ENCODE measurements around the gene ZNF830.
"Not testable (repeated sequence)": the region's sequence is repeated elsewhere in the genome, so short reads cannot be mapped to it uniquely, and the experiment has no call there.

Gene ZNF830, protein sequence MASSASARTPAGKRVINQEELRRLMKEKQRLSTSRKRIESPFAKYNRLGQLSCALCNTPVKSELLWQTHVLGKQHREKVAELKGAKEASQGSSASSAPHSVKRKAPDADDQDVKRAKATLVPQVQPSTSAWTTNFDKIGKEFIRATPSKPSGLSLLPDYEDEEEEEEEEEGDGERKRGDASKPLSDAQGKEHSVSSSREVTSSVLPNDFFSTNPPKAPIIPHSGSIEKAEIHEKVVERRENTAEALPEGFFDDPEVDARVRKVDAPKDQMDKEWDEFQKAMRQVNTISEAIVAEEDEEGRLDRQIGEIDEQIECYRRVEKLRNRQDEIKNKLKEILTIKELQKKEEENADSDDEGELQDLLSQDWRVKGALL

DNA sequence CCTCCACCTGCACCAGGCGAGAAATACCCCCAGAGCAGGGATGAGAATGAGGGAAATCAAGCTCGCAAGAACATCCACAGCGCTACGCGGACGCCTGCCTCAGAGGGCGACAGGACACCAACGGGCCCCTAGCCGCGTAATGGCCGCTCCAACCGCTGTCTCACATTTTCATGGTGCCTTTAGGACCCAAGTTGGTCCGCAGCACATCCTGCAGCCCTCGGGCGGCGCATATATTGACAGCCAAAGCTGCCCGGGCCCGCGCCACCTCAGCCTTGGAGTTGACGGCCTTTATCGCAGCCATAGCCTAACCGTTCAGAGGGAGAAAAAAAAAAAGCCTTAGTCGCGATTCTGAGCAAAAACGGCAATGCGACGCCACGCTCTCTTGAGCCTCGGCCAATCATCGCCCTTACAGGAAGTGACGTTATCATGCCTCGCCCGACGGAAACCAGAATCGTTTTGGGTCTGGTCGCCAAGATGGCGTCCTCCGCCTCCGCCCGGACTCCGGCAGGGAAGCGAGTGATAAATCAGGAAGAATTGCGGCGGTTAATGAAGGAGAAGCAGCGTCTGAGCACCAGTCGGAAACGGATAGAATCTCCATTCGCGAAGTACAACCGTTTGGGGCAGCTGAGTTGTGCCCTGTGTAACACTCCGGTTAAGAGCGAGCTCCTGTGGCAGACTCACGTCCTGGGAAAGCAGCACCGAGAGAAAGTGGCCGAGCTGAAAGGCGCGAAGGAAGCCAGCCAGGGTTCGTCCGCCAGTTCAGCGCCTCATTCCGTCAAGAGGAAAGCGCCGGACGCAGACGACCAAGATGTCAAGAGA lies at the start of gene ZNF830, which contains the start of gene CCT6B:
Gene ZNF830 (plus strand): TSS at position 448 of the 819 bp plus-strand sequence. CDS start 27 bp downstream, at position 475.
Gene CCT6B (minus strand): TSS at position 368 of the 819 bp plus-strand sequence. CDS start 67 bp downstream, at position 301.
- DNase-seq: peak; percentile 88

DNA sequence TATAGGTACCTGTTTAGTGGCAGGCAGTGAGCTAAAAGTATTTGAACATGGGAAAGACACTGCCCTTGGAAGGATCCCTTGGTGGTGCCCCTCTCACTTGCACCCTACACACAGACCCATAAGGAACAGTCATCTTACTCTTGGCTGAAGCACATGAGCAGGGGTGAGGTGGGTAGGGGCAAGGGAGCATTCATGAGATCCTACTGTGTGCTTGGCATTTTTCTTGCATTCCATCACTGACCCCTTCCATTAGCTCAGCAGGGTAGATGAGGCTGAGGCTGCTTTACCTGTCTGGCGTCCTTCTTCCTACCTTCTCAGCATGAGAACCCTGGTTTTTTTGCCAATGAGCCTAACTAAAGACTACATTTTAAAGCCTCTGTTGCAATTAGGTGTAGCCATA lies 48.3 kb upstream of the ZNF830 start:
- DNase-seq: no peak

DNA sequence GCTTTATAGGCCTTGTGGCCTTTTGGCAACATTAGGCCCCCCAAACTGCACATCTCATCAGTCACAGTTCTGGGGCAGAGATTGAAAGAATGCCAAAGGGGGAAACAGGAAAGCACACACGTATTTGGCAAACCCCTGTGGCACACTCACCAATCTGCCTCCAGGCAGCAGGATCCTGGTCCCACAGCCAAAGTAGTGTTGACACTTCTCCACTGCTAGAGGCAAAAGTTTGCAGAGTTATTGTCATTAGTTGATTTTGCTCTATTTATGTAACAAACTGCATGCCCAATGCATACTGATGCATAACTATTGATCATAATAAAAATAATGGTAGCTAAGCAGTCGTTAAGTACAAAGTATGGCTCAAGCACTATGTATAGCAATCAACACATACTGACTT lies 45.2 kb upstream of the ZNF830 start:
- DNase-seq: no peak

DNA sequence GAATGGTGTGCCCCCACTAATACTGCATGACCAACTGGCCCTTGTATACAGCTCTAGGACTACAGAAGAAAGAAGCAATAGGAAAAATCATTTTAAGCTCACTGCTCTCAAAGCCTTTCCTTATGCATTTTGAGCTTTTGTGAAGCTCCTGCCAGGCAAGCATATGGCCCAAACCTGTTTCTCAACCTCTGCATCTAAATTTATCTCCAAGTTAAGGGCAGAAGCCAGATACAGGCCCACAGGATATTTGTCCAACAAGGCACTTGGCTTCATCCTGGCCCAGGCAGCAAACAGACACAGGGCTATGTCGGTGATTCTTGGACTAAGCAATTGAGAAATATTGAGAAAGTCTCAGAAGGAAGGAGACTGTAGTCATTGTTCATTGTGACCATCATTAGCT lies 44.0 kb upstream of the ZNF830 start:
- no peak for DNase-seq

DNA sequence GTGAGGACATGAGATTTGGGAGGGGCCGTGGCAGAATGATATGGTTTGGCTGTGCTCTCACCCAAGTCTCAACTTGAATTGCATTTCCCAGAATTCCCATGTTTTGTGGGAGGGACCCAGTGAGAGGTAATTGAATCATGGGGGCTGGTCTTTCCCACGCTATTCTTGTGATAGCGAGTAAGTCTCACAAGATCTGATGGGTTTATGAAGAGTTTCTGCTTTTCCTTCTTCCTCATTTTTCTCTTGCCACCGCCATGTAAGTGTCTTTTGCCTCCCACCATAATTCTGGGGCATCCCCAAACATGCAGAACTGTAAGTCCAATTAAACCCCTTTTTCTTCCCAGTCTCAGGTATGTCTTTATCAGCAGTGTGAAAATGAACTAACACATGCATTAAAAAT lies 40.7 kb upstream of the ZNF830 start:
- DNase-seq: no peak

DNA sequence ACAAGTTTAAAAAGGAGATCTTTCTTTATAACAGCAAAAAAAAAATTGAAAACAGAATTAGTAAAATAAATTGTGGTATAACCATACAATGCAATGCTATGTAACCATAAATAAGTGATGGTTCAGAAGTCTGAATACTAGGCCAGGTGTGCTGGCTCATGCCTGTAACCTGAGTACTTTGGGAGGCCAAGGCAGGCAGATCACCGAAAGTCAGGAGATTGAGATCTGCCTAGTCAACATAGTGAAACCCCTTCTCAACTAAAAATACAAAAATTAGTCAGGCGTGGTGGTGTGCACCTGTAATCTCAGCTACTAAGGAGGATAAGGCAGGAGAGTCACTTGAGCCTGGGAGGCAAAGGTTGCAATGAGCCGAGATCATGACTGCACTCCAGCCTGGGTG lies 34.7 kb upstream of the ZNF830 start:
- DNase-seq: no peak

DNA sequence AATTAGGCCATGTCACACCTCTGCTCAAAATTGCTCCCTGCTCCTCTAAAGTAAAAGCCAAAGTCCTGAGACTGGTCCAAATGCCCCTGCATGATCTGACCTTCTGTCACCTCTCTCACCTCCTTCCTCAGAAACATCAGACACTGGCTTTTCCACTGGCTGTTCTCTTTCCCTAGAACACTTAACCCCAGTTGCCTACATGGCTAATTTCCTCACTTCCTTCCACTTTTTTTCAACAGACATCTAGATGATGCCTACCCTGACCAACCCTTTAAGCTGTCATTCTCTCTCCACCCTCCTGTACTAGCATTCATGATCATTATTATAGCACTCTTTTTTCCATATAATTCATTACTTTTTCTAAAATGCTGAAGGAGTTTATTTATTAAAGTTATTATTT lies 31.1 kb upstream of the ZNF830 start:
- DNase-seq: no peak

DNA sequence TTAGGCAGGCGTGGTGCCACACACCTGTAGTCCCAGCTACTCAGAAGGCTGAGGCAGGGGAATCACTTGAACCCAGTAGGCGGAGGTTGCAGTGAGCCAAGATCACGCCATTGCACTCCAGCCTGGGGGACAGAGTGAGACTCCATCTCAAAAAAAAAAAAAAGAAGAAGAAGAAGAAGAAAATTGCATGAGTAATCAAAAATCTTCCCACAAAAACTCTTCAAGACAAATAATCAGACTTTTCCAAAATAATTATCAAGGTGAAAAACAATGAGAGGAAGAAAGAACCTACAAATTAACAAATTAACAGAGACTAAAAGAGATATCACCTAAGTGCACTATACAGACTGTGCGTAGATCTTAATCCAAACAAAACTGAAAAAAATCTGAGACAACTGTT lies 10.6 kb upstream of the ZNF830 start:
- DNase-seq: not testable (repeated sequence)

DNA sequence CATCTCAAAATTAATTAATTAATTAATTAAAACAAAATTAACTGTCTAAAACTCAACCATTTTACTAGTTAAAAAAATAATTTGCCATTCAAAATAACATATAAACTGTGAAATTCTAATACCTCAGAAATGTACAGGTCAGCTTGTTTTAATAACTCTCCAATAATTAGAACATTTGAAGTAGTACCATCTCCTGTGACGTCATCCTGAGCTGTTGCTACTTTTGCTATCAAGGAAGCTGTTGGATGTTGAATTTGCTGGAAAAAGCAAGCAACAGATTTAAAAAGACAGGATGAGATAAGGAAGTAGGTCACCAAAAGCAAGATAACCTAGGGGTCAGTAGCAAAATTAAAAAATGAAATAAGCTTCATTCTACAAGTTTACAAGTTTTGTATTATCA lies 2.9 kb upstream of the ZNF830 start:
- DNase-seq: no peak

DNA sequence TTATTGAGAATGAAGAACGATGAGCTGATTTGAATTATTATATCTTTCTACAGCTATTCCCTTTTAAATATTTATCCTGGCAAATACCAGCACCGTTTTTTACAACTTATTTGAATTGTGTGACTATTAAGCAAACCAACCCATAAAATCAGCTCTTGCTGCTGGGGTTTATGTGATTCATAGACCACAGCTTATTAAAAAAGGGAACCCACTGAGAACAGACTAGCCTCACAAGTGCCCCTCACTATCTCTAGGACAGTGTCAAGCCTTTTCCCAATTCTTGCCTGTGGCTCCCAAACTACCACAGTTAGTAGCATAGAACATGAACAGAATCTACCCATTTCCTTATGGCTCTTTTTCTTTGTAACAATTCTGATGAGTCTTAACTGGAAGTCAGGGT lies 12.8 kb downstream of the ZNF830 start:
- DNase-seq: no peak

DNA sequence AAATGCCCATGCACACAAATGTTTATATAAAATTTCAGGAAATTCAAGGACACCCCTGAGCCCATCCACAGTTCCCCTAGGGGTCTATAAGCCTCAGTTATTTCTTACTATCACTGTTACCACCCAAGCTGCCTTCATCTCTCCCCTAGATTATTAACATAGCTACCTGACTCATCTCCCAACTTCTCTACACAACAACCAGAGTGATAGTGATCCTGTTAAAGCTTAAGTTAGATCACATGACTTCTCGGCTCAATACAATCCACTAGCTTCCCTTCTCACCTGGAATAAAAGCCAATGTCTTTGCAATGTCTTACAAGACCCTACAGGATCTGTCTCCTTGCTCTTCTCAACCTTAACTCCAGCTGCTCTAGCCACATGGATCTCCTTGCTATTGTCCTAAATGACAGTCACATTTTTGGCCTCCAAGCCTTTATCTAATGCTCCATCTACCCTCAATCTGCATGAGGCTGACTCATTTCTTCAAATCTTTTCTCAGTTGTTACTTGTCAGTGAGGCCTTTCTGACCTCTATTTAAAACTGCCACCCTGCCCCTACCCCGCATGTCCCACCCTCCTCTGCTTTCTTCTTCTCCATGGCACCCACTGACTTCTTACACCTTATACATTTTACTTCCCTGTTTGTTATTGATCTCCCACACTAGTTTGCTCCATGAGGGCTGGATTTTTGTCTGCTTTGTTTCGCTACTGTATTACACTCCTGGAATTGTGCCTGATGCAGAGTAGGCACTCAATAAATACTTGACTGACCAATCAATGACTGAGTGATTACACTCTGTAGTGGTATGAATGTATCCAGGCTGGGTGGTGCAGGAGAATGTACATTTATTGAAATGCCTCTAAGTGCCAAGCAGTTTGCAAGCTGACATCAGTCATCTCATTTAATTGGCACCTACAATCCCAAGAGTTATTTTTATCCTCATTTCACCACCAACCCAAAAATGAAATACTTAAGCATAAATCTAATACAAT lies 13.8 kb downstream of the ZNF830 start:
- no peak for DNase-seq

DNA sequence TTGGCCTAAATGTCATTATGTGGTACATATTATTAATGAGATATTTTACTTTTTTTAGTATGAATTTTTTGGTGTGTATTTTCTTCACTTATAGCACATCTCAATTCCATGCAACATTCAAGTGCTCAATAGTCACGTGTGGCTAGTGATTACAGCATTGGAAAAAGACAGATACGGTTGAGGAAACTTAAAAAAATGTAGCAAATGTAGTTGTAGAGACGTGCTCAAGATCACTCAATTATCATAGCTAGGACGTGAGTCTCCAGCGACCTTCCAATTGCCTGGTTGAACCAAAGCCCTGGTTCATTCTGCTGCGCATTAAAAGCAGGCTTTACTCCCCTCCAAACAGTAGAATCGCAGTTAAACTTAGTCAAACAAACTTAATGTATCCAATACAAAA lies 17.8 kb downstream of the ZNF830 start:
- DNase-seq: no peak

DNA sequence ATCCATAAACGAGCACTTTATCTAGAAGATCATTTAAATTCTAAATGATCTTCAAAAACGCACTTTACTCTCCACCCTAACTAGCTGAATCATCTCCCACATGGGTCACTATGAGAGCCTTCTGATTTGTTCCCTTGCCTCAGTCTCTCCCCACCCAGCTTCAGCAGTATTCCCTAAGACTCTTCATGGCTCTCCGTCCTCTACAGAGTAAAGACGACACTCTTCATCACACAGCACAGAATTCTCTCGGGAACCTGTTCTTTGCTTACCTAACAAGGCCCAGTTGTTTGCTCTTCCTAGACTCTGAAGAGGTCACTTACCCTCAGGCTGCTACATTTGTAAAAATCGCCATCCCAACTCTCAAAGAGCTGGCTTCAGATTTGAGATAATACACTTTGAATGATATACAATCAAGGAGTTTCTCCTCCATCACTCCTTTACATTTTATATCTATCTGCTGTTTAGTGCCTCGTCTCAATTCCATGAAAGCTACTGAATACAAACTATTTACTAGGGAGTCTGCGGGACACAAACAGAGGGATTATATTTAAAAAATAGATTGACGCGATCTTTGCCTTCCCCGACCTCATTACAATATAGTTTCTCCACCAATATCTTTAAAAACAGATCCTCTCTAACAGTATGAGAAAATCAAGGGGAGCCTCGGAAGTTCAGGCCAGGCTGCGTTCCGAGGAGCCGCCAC lies 18.5 kb downstream of the ZNF830 start:
- no peak for DNase-seq

DNA sequence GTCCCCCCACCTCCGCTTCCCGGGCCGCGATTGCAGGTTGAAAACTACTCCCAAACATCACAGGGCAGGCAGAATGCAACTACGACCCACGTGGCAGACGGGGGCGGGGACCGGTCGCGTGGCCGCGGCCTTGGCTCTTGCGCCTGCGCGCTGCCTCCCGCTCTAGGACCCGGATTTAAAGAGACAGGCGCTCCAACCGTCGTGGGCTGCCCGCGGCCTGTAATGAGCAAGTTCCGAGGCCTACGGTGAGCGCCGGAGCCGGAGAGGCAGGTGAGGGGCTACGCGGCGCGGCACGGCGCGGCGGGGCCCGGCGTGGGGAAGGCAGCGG lies 19.0 kb downstream of the ZNF830 start, which contains the start of gene LIG3:
Gene LIG3 (plus strand): TSS at position 160 of the 328 bp plus-strand sequence. CDS start 2,494 bp downstream, outside the sequence.
- peak; percentile 89 for DNase-seq

DNA sequence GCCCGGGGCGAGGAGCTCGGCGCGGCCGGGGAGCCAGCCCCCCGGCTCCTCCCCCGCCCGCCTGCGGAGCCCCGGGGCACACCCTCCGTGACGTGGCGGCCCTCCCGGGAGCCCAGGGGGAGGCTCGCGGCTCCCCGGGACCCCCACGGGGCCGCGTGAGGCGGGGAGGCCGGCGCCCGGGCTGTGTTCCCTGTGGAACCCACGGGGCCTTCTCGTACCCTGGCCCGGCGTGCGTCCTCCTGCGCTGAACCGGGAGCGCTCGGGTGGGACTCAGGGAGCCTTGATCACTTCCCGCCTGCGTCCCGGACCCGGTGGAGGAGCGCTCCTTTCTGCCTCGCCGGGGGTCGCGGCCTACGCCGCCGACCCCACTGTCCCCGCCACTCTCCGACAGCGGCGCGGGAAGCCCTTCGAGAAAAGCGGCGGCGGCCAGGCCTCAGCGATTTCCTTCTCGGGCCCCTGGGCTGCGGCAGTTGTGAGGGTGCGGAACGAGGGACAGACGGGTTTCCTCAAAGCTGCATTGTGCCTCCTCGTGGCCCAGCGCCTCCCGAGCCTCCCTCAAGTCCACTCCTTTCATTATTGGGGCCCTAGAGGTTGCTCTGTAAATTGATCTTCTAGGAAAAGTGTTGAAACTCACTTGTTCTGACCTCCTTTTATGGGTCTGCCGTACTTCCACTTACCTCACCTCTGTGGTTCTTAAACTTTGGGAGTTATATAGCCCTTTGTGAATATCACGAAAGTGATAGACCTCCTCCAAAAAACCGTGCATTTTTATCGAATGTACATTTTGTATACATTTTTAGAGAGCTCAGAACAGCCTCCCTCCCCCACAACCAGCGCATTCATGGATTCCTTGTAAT lies 19.6 kb downstream of the ZNF830 start:
- peak; percentile 12 for DNase-seq

DNA sequence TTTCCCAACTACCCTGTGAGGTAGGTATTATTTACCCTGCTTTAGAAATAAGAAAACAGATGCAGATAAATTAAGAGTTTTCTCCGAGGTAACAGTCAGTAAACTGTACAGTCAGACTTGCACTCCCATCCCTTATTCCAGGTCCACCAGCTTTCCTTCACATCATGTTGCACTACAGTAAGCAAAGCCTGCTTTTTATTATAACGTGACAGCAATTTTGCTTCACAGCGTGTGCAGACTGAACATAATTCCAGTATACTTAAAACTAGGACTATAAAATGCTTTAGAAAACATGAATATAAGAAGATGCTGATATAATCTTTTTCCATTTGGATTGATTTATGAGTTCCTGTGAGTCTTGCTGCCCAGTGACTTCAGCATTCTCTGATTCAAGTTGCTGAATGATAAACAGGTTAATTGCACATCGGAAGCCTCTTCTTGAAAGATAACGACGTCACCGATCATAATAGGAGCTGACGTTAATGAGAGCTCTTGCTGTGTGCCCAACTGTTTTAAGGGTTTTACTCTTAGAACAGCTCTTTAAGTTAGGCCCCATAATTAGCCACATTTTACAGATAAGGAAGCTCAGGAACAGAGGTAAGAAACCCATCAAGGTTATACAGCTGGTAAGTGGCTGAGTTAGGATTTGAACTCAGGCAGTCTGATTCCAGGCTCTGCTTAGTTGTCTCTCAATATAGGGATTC lies 20.4 kb downstream of the ZNF830 start:
- DNase-seq: no peak

DNA sequence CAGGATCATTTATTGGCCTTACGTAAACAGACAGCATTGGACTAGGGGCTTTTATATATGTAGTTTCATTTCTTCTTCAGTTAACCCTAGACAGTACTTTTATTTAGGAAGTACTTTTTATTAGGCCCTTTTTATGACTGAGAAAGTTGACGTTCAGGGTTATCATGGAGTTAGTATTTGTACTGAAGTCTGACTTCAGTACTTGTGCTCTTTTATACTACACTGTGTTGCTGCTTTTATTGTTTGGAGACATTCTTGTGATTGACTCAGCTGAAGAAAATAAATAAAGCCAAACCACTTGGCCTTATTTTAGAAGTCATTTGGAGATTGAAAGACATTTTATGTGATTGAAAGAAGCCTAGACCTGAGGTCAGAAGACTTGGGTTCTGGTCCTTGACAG lies 25.9 kb downstream of the ZNF830 start:
- DNase-seq: no peak

DNA sequence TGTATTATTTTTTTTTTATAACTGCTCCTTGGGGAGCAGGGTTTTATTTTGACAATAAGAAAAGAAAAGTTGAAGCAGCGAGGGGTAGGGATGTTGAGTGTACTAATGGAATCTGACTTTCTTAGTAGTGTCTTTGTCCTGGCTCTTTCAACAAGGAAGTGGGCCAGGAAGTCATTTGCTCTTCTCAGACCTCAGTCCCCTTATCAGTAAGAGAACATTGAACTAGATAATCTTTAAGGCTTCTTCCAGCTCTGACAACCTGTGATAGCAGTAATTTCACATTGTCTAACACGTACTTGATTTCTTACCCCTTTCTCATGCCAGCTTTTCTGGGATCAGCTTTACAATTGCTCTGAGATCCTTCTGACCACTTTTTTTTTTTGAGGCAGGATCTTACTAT lies 27.3 kb downstream of the ZNF830 start:
- DNase-seq: no peak

DNA sequence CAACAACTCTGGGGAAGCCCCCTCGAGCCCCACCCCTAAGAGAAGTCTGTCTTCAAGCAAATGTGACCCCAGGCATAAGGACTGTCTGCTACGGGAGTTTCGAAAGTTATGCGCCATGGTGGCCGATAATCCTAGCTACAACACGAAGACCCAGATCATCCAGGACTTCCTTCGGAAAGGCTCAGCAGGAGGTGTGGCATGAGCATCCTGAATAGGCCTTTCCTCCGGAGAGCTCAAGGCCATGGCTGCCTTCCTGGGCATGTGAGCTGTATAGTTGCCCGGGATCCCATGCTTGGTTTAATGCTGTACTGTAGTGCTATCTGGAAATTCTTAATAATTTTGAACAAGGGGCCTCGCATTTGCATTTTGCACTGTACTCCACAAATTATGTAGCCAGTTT lies 28.1 kb downstream of the ZNF830 start:
- no peak for DNase-seq

DNA sequence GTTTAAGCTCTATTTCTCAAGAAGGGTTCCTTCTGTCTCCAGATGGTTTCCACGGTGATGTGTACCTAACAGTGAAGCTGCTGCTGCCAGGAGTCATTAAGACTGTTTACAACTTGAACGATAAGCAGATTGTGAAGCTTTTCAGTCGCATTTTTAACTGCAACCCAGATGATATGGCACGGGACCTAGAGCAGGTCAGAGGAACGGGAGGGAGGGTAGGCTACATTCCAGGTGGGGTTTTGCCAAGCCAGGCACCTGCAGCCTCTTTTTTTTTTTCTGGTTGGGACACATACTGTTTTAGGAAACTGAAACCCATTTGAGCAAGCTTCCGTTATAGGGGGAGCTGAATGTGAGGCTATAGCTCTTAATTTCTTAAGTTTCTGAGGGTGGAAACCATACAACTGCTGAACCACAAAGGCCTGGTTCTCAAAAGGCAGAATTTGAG lies 29.6 kb downstream of the ZNF830 start:
- DNase-seq: no peak
